ENCODE data around the gene NTM. TPM values are rescaled to one million over a fixed set of nuclear protein-coding genes. Genes with fewer than 3 reads are reported as not detected.

NTM gene
- total RNA-seq, 2 experiments from 2014 or later: not detected

DNA sequence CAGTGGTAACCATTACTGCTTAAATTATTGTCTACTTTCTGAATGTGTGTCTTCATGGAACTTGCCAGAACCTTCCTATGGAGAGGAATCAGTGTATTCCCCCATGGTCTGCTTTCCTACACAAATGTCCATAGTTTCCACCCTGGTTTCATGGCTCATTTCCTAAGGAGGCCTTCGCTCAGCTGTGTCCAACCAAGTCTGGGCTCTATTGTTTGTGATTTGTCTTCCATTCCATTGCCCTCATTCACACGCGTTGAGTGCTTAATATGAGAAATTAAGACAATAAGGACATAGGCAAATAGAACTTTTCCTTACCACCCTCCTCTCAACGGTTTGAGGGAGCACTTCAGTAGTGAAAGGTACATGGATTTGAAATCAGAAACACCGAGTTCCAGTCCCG lies 510.6 kb downstream of the NTM start:
- H3K27ac Mint-ChIP-seq: no peak overlapping the region
- ChIA-PET CTCF (no interaction called here), POLR2A (no interaction called here)
- H3K36me3 Mint-ChIP-seq (ENCODE audit: low read depth): no peaks in the 10 kb centered on the region
- DNase-seq (no peak), ATAC-seq (no peak)
- H3K9me3 Mint-ChIP-seq: no peaks in the 10 kb centered on the region
- H3K27me3 Mint-ChIP-seq: no peaks in the 10 kb centered on the region
- intact Hi-C loops (cut with micrococcal nuclease): no loop called here
- H3K4me1 Mint-ChIP-seq (ENCODE audit: low read depth): no peaks in the 10 kb centered on the region
- TF ChIP-seq, protein P1, sequence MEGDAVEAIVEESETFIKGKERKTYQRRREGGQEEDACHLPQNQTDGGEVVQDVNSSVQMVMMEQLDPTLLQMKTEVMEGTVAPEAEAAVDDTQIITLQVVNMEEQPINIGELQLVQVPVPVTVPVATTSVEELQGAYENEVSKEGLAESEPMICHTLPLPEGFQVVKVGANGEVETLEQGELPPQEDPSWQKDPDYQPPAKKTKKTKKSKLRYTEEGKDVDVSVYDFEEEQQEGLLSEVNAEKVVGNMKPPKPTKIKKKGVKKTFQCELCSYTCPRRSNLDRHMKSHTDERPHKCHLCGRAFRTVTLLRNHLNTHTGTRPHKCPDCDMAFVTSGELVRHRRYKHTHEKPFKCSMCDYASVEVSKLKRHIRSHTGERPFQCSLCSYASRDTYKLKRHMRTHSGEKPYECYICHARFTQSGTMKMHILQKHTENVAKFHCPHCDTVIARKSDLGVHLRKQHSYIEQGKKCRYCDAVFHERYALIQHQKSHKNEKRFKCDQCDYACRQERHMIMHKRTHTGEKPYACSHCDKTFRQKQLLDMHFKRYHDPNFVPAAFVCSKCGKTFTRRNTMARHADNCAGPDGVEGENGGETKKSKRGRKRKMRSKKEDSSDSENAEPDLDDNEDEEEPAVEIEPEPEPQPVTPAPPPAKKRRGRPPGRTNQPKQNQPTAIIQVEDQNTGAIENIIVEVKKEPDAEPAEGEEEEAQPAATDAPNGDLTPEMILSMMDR (IDR thresholded peaks at IDR 0.05): no peak
- H3K4me3 Mint-ChIP-seq: no peak overlapping the region

DNA sequence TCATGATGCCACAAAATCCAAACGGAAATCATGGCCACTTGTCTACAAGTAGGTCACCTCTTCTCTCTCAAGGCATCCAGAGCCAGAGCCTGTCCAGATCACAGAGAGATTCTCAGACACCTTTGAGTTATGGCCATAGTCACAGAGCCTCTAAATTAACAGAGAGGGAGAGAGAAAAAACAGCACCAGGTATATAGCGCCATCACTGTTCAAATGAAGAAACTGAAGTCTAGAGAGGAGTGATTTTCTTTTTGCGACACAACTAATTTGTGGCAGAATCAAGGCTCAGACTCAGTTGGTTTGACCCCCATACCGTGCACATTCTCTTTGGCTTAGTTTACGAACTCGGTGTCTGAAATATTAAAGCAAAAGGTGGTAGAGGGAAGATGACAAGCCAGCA lies 512.9 kb downstream of the NTM start:
- ATAC-seq: no peak
- Mint-ChIP-seq H3K4me1 (ENCODE audit: low read depth) (no peaks in the 10 kb centered on the region), H3K9me3 (no peaks in the 10 kb centered on the region), H3K27me3 (no peaks in the 10 kb centered on the region), H3K27ac (no peak overlapping the region), H3K36me3 (ENCODE audit: low read depth) (no peaks in the 10 kb centered on the region), H3K4me3 (no peak overlapping the region)
- ChIA-PET CTCF (no interaction called here), POLR2A (no interaction called here)
- intact Hi-C loops (cut with micrococcal nuclease): no loop called here
- TF ChIP-seq, protein P1 (IDR thresholded peaks at IDR 0.05): no peak
- DNase-seq: no peak

DNA sequence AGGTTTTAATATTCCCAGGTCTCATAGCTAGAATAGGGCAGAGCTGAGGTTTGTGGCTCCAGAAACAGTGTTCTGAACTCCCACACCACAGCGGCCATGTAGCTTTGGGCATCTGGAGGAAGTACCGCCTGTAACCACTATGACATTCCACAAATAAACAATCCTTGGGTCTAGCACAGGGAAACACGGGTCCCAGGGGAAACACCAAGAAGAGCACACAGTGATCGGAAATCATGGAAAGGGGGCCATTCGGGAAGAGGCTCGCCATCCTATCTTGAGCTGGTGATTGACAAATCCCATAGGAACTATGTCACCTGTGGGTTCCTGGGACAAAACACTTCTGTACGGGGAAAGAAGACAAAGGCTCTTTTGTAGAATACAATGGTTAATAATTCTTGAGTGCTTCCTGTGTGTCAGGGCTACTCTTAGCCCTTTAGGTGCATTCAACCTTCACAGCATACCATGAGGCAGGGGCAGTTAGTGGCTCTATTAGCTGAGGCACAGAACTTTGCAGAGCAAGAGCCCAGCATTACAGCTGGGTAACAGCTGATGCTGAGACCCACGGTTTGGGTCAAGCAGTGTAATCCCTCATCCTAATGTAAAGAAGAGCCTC lies 514.2 kb downstream of the NTM start:
- CTCF ChIA-PET: no interaction called here
- H3K27me3 Mint-ChIP-seq: no peaks in the 10 kb centered on the region

DNA sequence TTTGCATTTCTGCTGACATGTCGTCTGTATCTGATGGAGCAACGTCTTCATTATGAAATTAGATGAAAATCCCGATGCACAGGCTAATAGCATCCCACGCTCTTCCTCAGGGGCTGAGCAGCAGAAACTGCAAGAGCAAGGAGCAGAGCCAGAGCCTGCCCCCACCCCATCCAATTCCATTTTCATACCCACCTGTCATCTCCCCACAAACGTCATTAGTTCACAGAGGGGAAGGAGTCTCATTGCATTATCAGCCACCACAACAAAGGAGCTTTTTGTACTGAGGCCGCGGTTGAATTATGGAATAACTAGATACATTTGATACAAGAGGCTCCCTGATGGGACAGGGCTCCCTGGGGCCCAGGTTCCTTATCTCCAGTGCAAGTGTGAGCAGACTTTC lies 515.0 kb downstream of the NTM start:
- Mint-ChIP-seq H3K4me3 (no peak overlapping the region), H3K27me3 (no peaks in the 10 kb centered on the region), H3K9me3 (no peaks in the 10 kb centered on the region), H3K36me3 (ENCODE audit: low read depth) (no peaks in the 10 kb centered on the region), H3K4me1 (ENCODE audit: low read depth) (no peaks in the 10 kb centered on the region), H3K27ac (no peak overlapping the region)
- CTCF ChIA-PET: no interaction called here
- DNase-seq (no peak), ATAC-seq (no peak)
- intact Hi-C loops (cut with micrococcal nuclease): no loop called here
- POLR2A ChIA-PET: no interaction called here
- TF ChIP-seq, protein P1 (IDR thresholded peaks at IDR 0.05): no peak

More for the DNA sequence above, 514.2 kb downstream of the NTM start:
- ATAC-seq (no peak), DNase-seq (no peak)
- no peak overlapping the region for H3K4me3 Mint-ChIP-seq
- no peaks in the 10 kb centered on the region for H3K4me1 Mint-ChIP-seq (ENCODE audit: low read depth)
- POLR2A ChIA-PET: no interaction called here
- intact Hi-C loops (cut with micrococcal nuclease): no loop called here
- H3K27ac Mint-ChIP-seq: no peak overlapping the region
- no peaks in the 10 kb centered on the region for H3K36me3 Mint-ChIP-seq (ENCODE audit: low read depth)
- no peaks in the 10 kb centered on the region for H3K9me3 Mint-ChIP-seq
- TF ChIP-seq, protein P1 (IDR thresholded peaks at IDR 0.05): no peak

DNA sequence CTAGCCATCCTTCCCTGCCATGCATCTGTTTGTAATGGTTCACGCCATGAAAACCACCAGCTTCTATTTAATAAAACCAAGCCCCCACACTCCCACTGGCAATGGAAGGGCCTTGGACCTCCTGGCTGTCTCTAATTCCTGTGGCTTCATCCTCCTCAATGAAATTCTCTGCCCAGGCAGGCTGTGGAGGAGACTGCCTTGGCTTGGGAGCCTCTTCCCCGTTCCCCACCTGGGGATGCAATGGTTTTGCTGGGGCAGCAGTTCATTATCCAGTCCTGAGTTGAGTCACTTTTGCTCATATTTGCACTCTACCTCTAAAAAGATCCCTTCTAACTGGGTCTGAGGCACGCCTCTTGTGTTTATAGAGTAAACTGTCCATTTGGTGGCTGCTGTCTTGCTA lies 515.8 kb downstream of the NTM start:
- POLR2A ChIA-PET: no interaction called here
- TF ChIP-seq, protein P1 (IDR thresholded peaks at IDR 0.05): no peak
- no peaks in the 10 kb centered on the region for H3K4me1 Mint-ChIP-seq (ENCODE audit: low read depth)

More for the DNA sequence above, 515.8 kb downstream of the NTM start:
- Mint-ChIP-seq H3K9me3 (no peaks in the 10 kb centered on the region), H3K4me3 (no peak overlapping the region), H3K27ac (no peak overlapping the region), H3K36me3 (ENCODE audit: low read depth) (no peaks in the 10 kb centered on the region), H3K27me3 (no peaks in the 10 kb centered on the region)
- CTCF ChIA-PET: no interaction called here
- DNase-seq: no peak
- ATAC-seq: no peak
- intact Hi-C loops (cut with micrococcal nuclease): no loop called here
